Right lobe of liver (tissue), 4 donors: ENCODE results near the gene TGM4.

Experiments used
- CTCF ChIP-seq, 4 donors: fragments of 200-600 bp in 3 of 4; fragments of 450-650 bp in 1 of 4; IDR thresholded peaks; one replicate each; pipeline versions ENCODE4 v1.5.1 to v1.8.0; 2016 to 2022; ENCODE audit warnings: antibody characterized with exemption in 4 of 4, mild to moderate bottlenecking in 2 of 4
- POLR2A ChIP-seq: fragments of 450-650 bp; IDR thresholded peaks from one replicate; pipeline ENCODE4 v1.6.1; 2017; ENCODE audit warnings: antibody characterized with exemption, mild to moderate bottlenecking
- donor health status: DM: no; HTN: no; CAD: no.
- donor health status: DM: no; HTN: no; CAD: no.
- donor health status: DM: no; HTN: yes; CAD: no.

- TF ChIP-seq CTCF (IDR thresholded peaks at IDR 0.05) (no peak), POLR2A (no peak)
Observed at GRCh38 chr3:44918581-44918980, 44.2 kb downstream of the TGM4 start.
